Measurements from ENCODE around the gene PER1.

PER1 gene

DNA sequence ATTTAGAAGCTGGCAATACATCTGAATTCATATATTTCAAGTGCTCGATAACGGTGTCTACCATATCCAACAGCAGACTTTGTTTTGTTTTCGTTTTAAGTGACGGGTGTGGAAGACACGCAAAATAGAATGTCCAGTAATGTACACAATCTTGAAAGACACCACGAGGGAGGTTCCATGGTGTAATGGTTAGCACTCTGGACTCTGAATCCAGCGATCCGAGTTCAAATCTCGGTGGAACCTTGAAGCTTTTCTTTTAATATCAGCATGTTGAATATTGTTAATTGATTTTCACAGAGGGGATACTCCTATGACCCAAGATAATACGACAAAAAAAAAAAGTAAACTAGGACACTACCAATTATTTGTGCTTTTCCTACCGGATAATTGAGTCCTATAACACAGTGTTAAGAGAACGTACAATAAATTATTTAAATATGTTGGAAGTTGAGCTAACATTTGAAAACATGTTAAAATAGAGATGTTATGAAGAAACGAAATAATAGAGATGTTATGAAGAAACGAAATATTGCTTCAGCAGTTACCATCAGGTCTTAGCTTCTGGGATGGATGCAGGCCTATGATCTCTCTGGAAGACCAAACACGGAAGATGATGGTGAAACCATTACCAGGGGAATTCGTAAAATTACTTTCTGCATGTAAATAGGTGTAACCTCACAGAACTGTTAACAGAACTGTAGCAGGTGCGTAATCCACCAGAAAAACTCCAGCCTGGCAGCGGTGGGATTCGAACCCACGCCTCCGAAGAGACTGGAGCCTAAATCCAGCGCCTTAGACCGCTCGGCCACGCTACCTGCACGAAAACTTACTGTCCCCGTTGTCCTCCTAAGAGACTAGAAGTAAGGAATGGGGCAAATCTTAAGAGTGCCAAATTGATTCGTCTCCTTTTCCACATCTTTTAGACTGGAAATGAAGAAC, 32.4 kb downstream of the PER1 start:
- H3K4me3 ChIP-seq (replicated peaks; ENCODE audit: low read depth, low read length) = peak overlapping the region; percentile 64
- TF ChIP-seq, protein P1, sequence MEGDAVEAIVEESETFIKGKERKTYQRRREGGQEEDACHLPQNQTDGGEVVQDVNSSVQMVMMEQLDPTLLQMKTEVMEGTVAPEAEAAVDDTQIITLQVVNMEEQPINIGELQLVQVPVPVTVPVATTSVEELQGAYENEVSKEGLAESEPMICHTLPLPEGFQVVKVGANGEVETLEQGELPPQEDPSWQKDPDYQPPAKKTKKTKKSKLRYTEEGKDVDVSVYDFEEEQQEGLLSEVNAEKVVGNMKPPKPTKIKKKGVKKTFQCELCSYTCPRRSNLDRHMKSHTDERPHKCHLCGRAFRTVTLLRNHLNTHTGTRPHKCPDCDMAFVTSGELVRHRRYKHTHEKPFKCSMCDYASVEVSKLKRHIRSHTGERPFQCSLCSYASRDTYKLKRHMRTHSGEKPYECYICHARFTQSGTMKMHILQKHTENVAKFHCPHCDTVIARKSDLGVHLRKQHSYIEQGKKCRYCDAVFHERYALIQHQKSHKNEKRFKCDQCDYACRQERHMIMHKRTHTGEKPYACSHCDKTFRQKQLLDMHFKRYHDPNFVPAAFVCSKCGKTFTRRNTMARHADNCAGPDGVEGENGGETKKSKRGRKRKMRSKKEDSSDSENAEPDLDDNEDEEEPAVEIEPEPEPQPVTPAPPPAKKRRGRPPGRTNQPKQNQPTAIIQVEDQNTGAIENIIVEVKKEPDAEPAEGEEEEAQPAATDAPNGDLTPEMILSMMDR (IDR thresholded peaks at IDR 0.05; ENCODE audit: low read depth, low read length, missing control alignments) = no peak
- DNase-seq (ENCODE audit: extremely low read depth, low read depth) = peak; percentile 88

DNA sequence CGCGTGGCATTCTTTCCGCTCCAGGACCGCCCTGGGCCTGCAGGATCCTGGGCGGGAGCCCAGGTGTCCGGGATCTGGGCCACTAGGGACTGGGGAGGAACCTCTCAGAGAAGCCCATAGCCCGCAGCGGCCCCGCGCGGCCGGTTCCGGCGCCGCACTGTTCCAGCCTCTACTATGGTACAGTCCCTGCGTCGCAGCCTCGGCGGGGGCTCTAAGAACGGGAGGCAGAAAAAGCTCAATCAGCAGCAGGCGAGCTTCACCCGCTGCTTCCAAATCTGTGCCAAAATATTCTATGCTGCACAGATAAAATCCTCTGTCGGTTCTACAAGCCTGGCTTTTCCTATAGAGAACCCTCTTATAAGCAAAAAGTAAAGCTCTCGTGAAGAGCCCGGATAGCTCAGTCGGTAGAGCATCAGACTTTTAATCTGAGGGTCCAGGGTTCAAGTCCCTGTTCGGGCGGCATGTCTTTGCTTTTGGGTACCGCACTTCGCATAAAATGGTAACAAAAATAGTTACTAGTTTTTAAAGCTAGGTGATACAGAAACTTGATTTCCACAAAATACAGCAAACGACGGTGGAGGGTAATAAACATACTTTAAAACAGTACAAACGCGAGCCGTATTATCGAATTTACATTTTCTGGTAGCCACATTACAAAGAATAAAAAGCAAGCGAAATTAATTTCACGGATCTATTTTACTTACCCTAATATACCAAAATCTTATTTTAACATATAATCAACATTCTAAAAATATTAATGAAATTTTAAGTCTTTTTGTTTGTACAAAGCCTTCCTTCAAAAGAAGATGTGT, 33.2 kb downstream of the PER1 start:
- TF ChIP-seq, protein P1 (IDR thresholded peaks at IDR 0.05; ENCODE audit: low read depth, low read length, missing control alignments) = peak; percentile 88
- no peak for DNase-seq (ENCODE audit: extremely low read depth, low read depth)
- H3K4me3 ChIP-seq (replicated peaks; ENCODE audit: low read depth, low read length) = peak overlapping the region; percentile 64

DNA sequence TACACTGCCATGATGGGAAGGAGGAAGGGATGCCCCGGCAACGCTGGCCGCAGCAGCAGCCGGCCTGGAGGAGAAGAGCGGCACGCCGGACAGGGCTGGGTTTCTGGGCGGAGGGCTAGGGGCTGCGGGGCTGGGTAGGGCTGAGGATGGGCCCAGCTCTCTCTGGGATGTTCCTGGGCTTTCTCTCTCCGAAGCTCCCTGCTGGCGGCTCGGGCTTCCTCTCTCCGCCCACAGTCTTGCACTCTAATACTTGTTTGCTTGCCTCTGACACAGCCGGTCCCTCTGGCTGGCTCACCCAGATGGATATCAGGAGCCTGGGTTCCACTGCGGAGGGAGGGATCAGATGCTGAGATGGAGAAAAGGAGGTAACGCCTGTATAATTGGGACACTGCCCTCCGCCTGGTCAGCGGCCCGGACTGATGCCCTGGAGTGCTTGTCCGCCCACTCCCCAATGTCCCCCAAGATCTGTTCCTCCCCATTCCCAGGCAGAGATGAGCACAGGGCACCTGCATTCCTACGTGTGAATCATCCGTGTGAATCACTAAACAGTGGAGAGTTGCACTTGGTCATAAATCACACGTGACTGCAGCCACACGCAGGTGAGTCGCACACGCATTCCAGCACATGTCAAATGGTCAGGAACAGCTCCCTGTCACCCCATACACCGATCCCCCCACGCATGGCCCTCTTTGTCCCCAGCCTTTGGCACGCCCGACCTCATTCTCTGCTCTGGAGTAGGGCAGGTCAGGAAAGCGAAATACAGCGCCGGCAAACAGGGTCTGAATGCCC, 34.0 kb downstream of the PER1 start, which contains the start of gene ALOXE3:
Gene ALOXE3, minus strand, starts transcription at position 535 of the 789 bp plus-strand sequence. Its CDS starts 524 bp downstream, at position 11.
- DNase-seq (ENCODE audit: extremely low read depth, low read depth) = no peak
- TF ChIP-seq, protein P1 (IDR thresholded peaks at IDR 0.05; ENCODE audit: low read depth, low read length, missing control alignments) = no peak
- peak within 1 kb of the TSS; percentile 64 for H3K4me3 ChIP-seq (replicated peaks; ENCODE audit: low read depth, low read length)

DNA sequence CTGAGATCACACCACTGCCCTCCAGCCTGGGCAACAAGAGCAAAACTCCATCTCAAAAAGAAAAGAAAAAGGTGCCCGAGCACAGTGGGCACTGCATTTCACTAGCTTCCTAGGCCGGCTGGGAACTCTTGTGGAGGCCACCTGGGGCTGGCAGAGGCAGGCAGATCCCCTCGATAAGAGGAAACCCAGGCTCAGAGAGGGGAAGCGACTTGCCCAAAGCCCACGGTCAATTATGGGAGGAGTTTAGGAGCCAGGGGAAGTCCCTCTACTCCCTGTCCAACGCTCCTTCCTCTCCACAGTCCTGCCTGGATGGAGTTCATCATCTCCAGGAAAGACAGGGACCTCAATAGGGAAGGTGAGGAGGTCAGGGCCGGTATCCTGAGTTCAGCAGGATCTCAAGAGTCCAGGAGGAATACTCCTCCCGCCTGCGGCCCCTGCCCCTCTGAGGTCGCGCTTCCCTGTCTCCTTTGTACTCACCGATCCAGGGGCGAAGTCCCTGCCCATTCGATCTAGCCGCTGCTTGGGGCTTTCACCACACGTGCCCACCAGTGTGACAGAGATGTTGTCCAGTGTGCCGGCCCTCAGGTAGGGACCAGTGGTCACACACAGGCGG, 34.7 kb downstream of the PER1 start:
- TF ChIP-seq, protein P1 (IDR thresholded peaks at IDR 0.05; ENCODE audit: low read depth, low read length, missing control alignments) = no peak
- DNase-seq (ENCODE audit: extremely low read depth, low read depth) = no peak
- peak overlapping the region; percentile 64 for H3K4me3 ChIP-seq (replicated peaks; ENCODE audit: low read depth, low read length)

DNA sequence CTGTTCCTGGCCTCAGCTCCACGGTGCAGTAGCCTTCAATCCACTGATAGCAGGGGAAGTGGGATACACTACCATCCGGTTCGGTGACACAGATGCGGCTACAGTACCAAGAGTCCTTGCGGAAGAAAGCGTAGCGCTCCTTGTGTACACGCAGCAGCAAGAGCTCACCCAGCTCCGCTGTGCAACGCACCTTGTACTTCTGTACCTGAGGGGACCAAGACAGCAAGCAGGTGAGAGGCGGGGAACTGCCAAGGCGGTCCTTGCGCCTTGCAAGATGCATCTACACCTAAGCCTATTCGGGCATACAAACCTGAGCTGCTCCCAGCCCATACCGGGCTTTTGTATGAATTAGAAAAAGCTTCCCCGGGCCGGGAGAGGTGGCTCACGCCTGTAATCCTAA, 35.4 kb downstream of the PER1 start:
- H3K4me3 ChIP-seq (replicated peaks; ENCODE audit: low read depth, low read length) = no peak overlapping the region
- TF ChIP-seq, protein P1 (IDR thresholded peaks at IDR 0.05; ENCODE audit: low read depth, low read length, missing control alignments) = no peak
- DNase-seq (ENCODE audit: extremely low read depth, low read depth) = no peak

DNA sequence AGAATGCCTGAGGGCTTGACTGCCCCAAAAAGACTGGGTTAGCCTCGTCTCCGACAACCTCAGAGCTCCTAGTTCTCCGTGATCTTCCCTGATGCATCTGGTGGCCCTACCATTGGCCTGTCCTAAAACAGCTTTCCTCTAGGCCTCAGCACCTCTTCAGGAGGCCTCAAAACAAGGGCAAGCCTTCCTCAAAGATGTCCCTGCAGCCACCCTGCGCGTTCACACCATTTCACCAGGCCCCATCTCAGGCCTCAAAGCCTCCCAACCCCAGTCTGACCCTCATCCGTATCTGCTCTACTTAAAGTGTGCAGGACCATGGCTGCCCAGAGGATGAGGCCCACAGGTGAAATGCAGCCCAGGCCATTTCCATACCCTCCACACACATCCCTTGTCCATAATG, 41.3 kb downstream of the PER1 start:
- DNase-seq (ENCODE audit: extremely low read depth, low read depth) = no peak
- TF ChIP-seq, protein P1 (IDR thresholded peaks at IDR 0.05; ENCODE audit: low read depth, low read length, missing control alignments) = no peak
- no peak overlapping the region for H3K4me3 ChIP-seq (replicated peaks; ENCODE audit: low read depth, low read length)
